ENCODE results near the gene BAZ1A. TPM values are rescaled to one million over a fixed set of nuclear protein-coding genes. Genes with fewer than 3 reads are reported as not detected.

BAZ1A gene
- total and polyA plus RNA-seq, 10 of the 15 experiments (the other 5 are each of a cell fraction or from before 2014, with no cell fraction given): 34.3 to 96.5 (median 50.7) TPM

DNA sequence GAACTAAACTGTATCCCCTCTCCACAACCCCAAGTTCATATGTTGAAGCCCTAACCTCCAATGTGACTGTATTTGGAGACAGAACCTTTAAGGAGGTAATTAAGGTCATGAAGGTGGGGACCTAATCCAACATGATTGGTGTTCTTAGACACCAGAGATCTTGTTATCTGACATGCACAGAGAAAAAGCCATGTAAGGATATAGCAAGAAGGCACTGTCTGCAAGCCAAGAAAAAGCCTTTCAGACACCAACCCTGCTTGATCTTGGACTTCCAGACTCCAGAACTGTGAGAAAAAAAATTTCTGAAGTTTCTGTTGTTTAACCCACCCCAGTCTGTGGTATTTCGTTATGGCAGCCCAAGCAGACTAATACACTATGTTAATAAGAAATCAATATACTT, 98.5 kb downstream of the BAZ1A start (continued):
- no peak for TF ChIP-seq STAT1 (conservative IDR thresholded peaks at IDR 0.05)
- no peak for TF ChIP-seq ZBED1 (IDR thresholded peaks at IDR 0.05; ENCODE audit: borderline replicate concordance)
- TF ChIP-seq SMARCA5 (IDR thresholded peaks at IDR 0.05): no peak

DNA sequence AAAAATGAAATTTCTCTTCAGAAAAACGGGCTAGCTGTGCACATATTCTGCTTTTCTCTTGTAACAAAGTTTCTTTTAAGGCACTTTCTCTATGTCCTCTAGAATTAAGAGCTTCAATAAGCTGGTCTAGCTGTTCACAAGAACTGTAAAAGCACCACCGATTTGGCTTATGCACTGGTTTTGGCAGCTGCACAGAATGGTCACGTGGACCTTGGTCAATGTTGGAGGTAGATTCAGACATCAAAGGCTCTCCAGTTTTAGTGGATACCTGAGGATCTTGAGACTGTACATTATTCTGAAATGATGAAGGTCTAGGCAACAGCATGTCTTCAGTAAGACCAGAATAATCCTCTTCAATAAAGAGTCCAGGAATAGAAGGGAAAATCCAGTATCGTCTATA, 99.2 kb downstream of the BAZ1A start:
- Histone ChIP-seq H3K4me2 (ENCODE audit: control insufficient read depth, insufficient read depth) (no peak overlapping the region), H2AFZ (ENCODE audit: control insufficient read depth, low read depth, low read length) (no peak overlapping the region), H3K27ac (ENCODE audit: control insufficient read depth, insufficient read depth) (no peak overlapping the region), H3K4me1 (ENCODE audit: control insufficient read depth, insufficient read depth, low read length) (no peaks in the 10 kb centered on the region), H3K27me3 (replicated peaks in 1 of 2; ENCODE audit: control insufficient read depth in 2 of 2, insufficient read depth in 2 of 2, low read length in 1 of 2) (no peaks in the 10 kb centered on the region), H3K9me3 (replicated peaks; ENCODE audit: control insufficient read depth, insufficient read depth, low read length) (no peaks in the 10 kb centered on the region), H3K36me3 (ENCODE audit: control insufficient read depth in 2 of 2, insufficient read depth in 2 of 2, low read length in 1 of 2) (peaks cover 5 to 27% of the 10 kb centered on the region in 2 experiments), H3K9ac (ENCODE audit: control insufficient read depth, insufficient read depth, low read length) (no peak overlapping the region), H3K4me3 (no peak overlapping the region), H3K79me2 (ENCODE audit: control insufficient read depth, insufficient read depth, low read length) (no peaks in the 10 kb centered on the region), H4K20me1 (ENCODE audit: control insufficient read depth, insufficient read depth) (no peaks in the 10 kb centered on the region)
- POLR2A ChIA-PET: no interaction called here
- no peak for TF ChIP-seq YBX1 (IDR thresholded peaks at IDR 0.05)
- TF ChIP-seq LARP7 (IDR thresholded peaks at IDR 0.05): no peak
- no peak for TF ChIP-seq CHD2 (IDR thresholded peaks at IDR 0.05; ENCODE audit: borderline replicate concordance, low read depth, low read length)
- TF ChIP-seq, protein P1, sequence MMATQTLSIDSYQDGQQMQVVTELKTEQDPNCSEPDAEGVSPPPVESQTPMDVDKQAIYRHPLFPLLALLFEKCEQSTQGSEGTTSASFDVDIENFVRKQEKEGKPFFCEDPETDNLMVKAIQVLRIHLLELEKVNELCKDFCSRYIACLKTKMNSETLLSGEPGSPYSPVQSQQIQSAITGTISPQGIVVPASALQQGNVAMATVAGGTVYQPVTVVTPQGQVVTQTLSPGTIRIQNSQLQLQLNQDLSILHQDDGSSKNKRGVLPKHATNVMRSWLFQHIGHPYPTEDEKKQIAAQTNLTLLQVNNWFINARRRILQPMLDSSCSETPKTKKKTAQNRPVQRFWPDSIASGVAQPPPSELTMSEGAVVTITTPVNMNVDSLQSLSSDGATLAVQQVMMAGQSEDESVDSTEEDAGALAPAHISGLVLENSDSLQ (IDR thresholded peaks at IDR 0.05): no peak
- TF ChIP-seq RAD21 (IDR thresholded peaks at IDR 0.05; ENCODE audit: insufficient read depth, low read depth, low read length): no peak
- no peak for TF ChIP-seq RUNX3 (IDR thresholded peaks at IDR 0.05; ENCODE audit: low read length)
- TF ChIP-seq TBL1XR1 (IDR thresholded peaks at IDR 0.05; ENCODE audit: low read depth, low read length): no peak
- TF ChIP-seq ZZZ3 (IDR thresholded peaks at IDR 0.05; ENCODE audit: control insufficient read depth, insufficient read length, low read depth): no peak
- TF ChIP-seq ETV6 (conservative IDR thresholded peaks at IDR 0.05 in 1 of 2, IDR thresholded peaks at IDR 0.05 in 1 of 2; ENCODE audit: borderline replicate concordance in 1 of 2, low read depth in 1 of 2): no peak
- no peak for TF ChIP-seq PBX3 (IDR thresholded peaks at IDR 0.05; ENCODE audit: insufficient replicate concordance, low read depth, low read length)
- TF ChIP-seq PAX8 (IDR thresholded peaks at IDR 0.05): no peak
- no peak for TF ChIP-seq HCFC1 (IDR thresholded peaks at IDR 0.05; ENCODE audit: low read length)
- TF ChIP-seq, protein P2, sequence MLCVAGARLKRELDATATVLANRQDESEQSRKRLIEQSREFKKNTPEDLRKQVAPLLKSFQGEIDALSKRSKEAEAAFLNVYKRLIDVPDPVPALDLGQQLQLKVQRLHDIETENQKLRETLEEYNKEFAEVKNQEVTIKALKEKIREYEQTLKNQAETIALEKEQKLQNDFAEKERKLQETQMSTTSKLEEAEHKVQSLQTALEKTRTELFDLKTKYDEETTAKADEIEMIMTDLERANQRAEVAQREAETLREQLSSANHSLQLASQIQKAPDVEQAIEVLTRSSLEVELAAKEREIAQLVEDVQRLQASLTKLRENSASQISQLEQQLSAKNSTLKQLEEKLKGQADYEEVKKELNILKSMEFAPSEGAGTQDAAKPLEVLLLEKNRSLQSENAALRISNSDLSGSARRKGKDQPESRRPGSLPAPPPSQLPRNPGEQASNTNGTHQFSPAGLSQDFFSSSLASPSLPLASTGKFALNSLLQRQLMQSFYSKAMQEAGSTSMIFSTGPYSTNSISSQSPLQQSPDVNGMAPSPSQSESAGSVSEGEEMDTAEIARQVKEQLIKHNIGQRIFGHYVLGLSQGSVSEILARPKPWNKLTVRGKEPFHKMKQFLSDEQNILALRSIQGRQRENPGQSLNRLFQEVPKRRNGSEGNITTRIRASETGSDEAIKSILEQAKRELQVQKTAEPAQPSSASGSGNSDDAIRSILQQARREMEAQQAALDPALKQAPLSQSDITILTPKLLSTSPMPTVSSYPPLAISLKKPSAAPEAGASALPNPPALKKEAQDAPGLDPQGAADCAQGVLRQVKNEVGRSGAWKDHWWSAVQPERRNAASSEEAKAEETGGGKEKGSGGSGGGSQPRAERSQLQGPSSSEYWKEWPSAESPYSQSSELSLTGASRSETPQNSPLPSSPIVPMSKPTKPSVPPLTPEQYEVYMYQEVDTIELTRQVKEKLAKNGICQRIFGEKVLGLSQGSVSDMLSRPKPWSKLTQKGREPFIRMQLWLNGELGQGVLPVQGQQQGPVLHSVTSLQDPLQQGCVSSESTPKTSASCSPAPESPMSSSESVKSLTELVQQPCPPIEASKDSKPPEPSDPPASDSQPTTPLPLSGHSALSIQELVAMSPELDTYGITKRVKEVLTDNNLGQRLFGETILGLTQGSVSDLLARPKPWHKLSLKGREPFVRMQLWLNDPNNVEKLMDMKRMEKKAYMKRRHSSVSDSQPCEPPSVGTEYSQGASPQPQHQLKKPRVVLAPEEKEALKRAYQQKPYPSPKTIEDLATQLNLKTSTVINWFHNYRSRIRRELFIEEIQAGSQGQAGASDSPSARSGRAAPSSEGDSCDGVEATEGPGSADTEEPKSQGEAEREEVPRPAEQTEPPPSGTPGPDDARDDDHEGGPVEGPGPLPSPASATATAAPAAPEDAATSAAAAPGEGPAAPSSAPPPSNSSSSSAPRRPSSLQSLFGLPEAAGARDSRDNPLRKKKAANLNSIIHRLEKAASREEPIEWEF (IDR thresholded peaks at IDR 0.05; ENCODE audit: insufficient replicate concordance, low read depth, low read length): no peak
- CTCF ChIA-PET: interaction anchor here (2.5 kb wide), 1 partner anchor 10 kb away, joined by 9 read pairs; no protein-coding TSS in a partner anchor
- TSS peak; percentile 63 for BruUV-seq (replicated peaks)
- RAD21 ChIA-PET (ENCODE audit: unreplicated experiment): no interaction called here
- intact Hi-C loops (cut with micrococcal nuclease; ENCODE audit: unreplicated experiment): no loop called here
- DNase-seq (ENCODE audit: low read depth, low spot score) (no peak), ATAC-seq (no peak), FAIRE-seq (no peak)
- in situ Hi-C loops (cut with MboI): no loop called here
- SMC1A ChIA-PET (ENCODE audit: uncharacterized antibody, unreplicated experiment): interaction anchor here (1.1 kb wide), 1 partner anchor 16 kb away, joined by 3 read pairs; no protein-coding TSS in a partner anchor
- WGBS (ENCODE audit: insufficient coverage, insufficient replicate concordance, low lambda C conversion rate, missing lambda C conversion rate): 94% methylated on average over 4 of the region's 4 CpGs

Measured in GM12878 (cell line).